22Rv1 (cell line): ENCODE data around the gene METAP1D.

Experiments
- CTCF ChIP-seq: fragments of 450-650 bp; IDR thresholded peaks from 2 replicates; pipeline ENCODE4 v1.5.1; 2017; ENCODE audit warnings: mild to moderate bottlenecking
- ZFX ChIP-seq: fragments of 450-650 bp; IDR thresholded peaks from 2 replicates; pipeline ENCODE4 v1.6.1; 2017; ENCODE audit warnings: antibody characterized with exemption, borderline replicate concordance

GRCh38 chr2:172063446-172063845, 63.7 kb downstream of the METAP1D start:
- TF ChIP-seq CTCF (no peak), ZFX (no peak)
